Measurements from ENCODE around the gene UXT. TPM values are rescaled to one million over a fixed set of nuclear protein-coding genes. Genes with fewer than 3 reads are reported as not detected.

Gene UXT
- total and polyA plus RNA-seq, 2 donors (not counting 3 experiments of a cell fraction or from before 2014, with no cell fraction given): 91.2 to 153 TPM

- Histone ChIP-seq H3K79me2 (ENCODE audit: control insufficient read depth, insufficient read depth, low read length) (peaks cover 10% of the 10 kb centered on the region), H3K4me1 (ENCODE audit: control insufficient read depth, extremely low read depth, insufficient read depth, low read length) (peaks cover 14% of the 10 kb centered on the region), H3K27me3 (ENCODE audit: control insufficient read depth in 2 of 2, insufficient read depth in 2 of 2, low read length in 2 of 2) (no peaks in the 10 kb centered on the region), H4K20me1 (replicated peaks; ENCODE audit: control insufficient read depth, extremely low read depth, insufficient read depth, low read length) (no peaks in the 10 kb centered on the region), H3K4me2 (ENCODE audit: insufficient read depth, low read length) (no peak overlapping the region), H3K9me1 (replicated peaks; ENCODE audit: control insufficient read depth, extremely low read depth, insufficient read depth, low read length) (no peaks in the 10 kb centered on the region), H3K9me3 (replicated peaks; ENCODE audit: control insufficient read depth, insufficient read depth, low read length) (no peaks in the 10 kb centered on the region), H2AFZ (ENCODE audit: low read depth, low read length) (no peak overlapping the region), H3K9ac (replicated peaks; ENCODE audit: extremely low read depth, insufficient read depth, low read length) (no peak overlapping the region), H3K36me3 (ENCODE audit: control insufficient read depth in 2 of 2, extremely low read depth in 1 of 2, insufficient read depth in 2 of 2, low read length in 2 of 2) (peaks cover 0 to 2% of the 10 kb centered on the region in 2 experiments), H3K27ac (ENCODE audit: insufficient read depth, low read depth, low read length) (no peak overlapping the region), H3K4me3 (replicated peaks in 1 of 3; ENCODE audit: insufficient read depth in 1 of 3, low read depth in 1 of 3, low read length in 3 of 3) (no peak overlapping the region)
- TF ChIP-seq, protein P1, sequence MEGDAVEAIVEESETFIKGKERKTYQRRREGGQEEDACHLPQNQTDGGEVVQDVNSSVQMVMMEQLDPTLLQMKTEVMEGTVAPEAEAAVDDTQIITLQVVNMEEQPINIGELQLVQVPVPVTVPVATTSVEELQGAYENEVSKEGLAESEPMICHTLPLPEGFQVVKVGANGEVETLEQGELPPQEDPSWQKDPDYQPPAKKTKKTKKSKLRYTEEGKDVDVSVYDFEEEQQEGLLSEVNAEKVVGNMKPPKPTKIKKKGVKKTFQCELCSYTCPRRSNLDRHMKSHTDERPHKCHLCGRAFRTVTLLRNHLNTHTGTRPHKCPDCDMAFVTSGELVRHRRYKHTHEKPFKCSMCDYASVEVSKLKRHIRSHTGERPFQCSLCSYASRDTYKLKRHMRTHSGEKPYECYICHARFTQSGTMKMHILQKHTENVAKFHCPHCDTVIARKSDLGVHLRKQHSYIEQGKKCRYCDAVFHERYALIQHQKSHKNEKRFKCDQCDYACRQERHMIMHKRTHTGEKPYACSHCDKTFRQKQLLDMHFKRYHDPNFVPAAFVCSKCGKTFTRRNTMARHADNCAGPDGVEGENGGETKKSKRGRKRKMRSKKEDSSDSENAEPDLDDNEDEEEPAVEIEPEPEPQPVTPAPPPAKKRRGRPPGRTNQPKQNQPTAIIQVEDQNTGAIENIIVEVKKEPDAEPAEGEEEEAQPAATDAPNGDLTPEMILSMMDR (IDR thresholded peaks at IDR 0.05; ENCODE audit: extremely low read depth in 1 of 2, insufficient read depth in 1 of 2, low read depth in 1 of 2, low read length in 2 of 2): no peak
- TF ChIP-seq, protein P2, sequence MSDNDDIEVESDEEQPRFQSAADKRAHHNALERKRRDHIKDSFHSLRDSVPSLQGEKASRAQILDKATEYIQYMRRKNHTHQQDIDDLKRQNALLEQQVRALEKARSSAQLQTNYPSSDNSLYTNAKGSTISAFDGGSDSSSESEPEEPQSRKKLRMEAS (IDR thresholded peaks at IDR 0.05; ENCODE audit: insufficient read depth, insufficient read length): no peak
- TF ChIP-seq JUN (IDR thresholded peaks at IDR 0.05; ENCODE audit: borderline replicate concordance, insufficient read depth, insufficient read length, low read depth) (no peak), POLR2A (IDR thresholded peaks at IDR 0.05; ENCODE audit: low read depth, low read length) (no peak), EZH2 (IDR thresholded peaks at IDR 0.05; ENCODE audit: borderline replicate concordance, low read depth, low read length, severe bottlenecking) (no peak), MYC (IDR thresholded peaks at IDR 0.05; ENCODE audit: low read depth, low read length) (no peak), POLR2AphosphoS5 (IDR thresholded peaks at IDR 0.05; ENCODE audit: insufficient read depth, low read depth, low read length) (no peak), GATA2 (IDR thresholded peaks at IDR 0.05; ENCODE audit: insufficient read depth, insufficient read length, low read depth, low read length) (no peak), FOS (IDR thresholded peaks at IDR 0.05; ENCODE audit: borderline replicate concordance, insufficient read depth, low read length) (no peak)
- no TSS peak for BruUV-seq (replicated peaks)
- dilution Hi-C loops (cut with MboI; ENCODE audit: extremely low pct_ligation_motif_present, low sequenced_read_pairs): no loop called here
- intact Hi-C loops (cut with micrococcal nuclease): no loop called here
- CTCF ChIA-PET: no interaction called here
- POLR2A ChIA-PET: no interaction called here
- DNase-seq (ENCODE audit: low read depth, low spot score): no peak
- FAIRE-seq: no peak
Measured at GRCh38 chrX:47648376-47648775, 10.6 kb downstream of the UXT start.

All from endothelial cell of umbilical vein (primary cell).